Lower leg skin (tissue), 3 donors: ENCODE measurements around the gene TAS2R1.

Experiments
- CTCF ChIP-seq, 3 donors: fragments of 450-650 bp; IDR thresholded peaks; one replicate each; pipeline ENCODE4 v1.5.1; 2016; ENCODE audit warnings: antibody characterized with exemption in 3 of 3, mild to moderate bottlenecking in 3 of 3, moderate library complexity in 2 of 3
- POLR2A ChIP-seq, 2 donors: fragments of 450-650 bp; IDR thresholded peaks; one replicate each; pipeline ENCODE4 v1.6.1; 2016 to 2017; ENCODE audit warnings: antibody characterized with exemption in 2 of 2, mild to moderate bottlenecking in 1 of 2, moderate library complexity in 1 of 2

GRCh38 chr5:9646843-9647242 lies 16.7 kb upstream of the TAS2R1 start:
- TF ChIP-seq CTCF (IDR thresholded peaks at IDR 0.05) (no peak), POLR2A (IDR thresholded peaks at IDR 0.05) (no peak)
